G401 (cell line): ENCODE results near the gene KCTD3. TPM values are rescaled to one million over a fixed set of nuclear protein-coding genes. Genes with fewer than 3 reads are reported as not detected.

Experiments used
- DNase-seq: peaks from one replicate; pipeline ENCODE4 v3.0.0-alpha.2; 2015; ENCODE audit warnings: low spot score
- in situ Hi-C: cut with HindIII; loops from 2 replicates; pipeline ENCODE4 v1.10.0; 2016; ENCODE audit warnings: low sequenced_read_pairs, mixed read lengths
- total RNA-seq: library from RNA; depleted of rRNA; stranded (reverse); fragments of >200 nt; shearing (Covaris generic); gene quantifications from 2 replicates; pipeline ENCODE4 v1.2.3, GENCODE V29; 2014; rRNA removed

The KCTD3 gene
- total RNA-seq, result 33.5 and 44.0 TPM in 2 replicates

GRCh38 chr1:215566556-215567490, at the start of gene KCTD3:
Gene KCTD3, plus strand, starts transcription at chr1:215567304. Its CDS starts 382 bp downstream, at chr1:215567686.
- in situ Hi-C loops, result no loop called here
- DNase-seq, result peak; percentile 80

- in situ Hi-C loops, result no loop called here
- no peak for DNase-seq
Observed at GRCh38 chr1:215517441-215517891, 49.6 kb upstream of the KCTD3 start.

DNA sequence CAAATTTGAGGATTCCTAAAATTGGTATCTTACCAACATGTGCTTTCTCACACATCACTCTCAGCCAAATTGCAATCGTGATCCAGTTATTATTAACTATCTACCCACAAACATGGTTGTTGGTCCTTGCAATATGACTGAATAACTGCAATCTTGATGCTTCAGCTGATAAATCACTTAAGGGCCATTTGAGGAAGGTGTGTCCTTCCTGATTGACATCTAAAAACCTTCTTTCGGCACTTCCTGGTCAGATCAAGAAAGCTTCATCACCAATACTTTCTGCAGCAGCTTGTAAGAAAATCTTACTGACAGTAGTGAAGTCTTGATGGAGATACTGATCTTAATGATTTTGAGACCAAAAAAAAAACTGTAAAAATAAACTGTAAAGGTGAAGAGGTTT, 48.5 kb upstream of the KCTD3 start:
- no peak for DNase-seq
- in situ Hi-C loops, result no loop called here

DNA sequence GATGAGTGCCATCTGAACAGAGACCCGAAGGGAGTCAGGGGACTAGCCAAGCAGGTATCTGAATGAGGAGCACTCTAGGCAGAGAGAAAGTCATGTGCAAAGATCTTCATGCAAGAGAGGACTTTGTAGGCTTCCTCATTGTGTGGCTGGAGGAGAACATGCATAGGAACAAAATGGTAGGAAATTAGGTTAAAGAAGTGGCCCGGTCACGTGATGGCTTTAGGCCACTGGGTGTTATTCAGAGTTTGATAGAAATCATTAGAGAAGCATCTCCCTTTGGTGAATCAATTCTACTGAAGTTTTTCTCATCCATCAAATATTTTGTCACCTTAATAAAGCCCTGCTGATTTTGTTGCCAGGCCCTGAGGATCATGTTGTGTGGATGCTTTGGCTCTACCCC, 45.8 kb upstream of the KCTD3 start:
- DNase-seq, result no peak
- in situ Hi-C loops, result no loop called here

- in situ Hi-C loops, result no loop called here
- DNase-seq, result no peak
Observed at GRCh38 chr1:215523128-215523861, 43.8 kb upstream of the KCTD3 start.

- DNase-seq, result no peak
- in situ Hi-C loops, result no loop called here
Observed at GRCh38 chr1:215523906-215524305, 43.2 kb upstream of the KCTD3 start.

GRCh38 chr1:215526147-215526845, 40.8 kb upstream of the KCTD3 start:
- in situ Hi-C loops, result loop anchor here (25.0 kb wide), 1 partner anchor 1189 kb away; no protein-coding TSS in a partner anchor
- DNase-seq, result peak; percentile 68

- in situ Hi-C loops, result loop anchor here (25.0 kb wide), 1 partner anchor 1189 kb away; no protein-coding TSS in a partner anchor
- DNase-seq, result no peak
Observed at GRCh38 chr1:215526846-215527151, 40.3 kb upstream of the KCTD3 start.

DNA sequence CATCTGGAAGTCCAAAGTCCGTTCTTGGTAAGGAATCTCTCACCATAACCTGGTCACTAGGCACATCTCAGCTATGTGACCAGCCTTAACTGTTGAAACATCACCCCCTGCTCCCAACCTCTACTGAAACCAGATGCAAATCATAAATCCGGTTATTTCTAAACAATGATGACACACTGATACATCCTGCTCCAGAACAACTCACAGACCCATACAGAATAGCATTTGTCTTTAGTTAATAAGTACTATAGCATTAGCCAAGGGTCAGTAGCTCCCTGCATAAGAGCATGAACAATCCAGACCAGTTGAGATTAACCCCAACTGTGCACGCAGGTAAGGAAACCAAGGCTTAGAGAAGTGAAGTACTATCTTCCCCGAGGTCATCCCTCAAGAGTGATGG, 38.0 kb upstream of the KCTD3 start:
- no peak for DNase-seq
- in situ Hi-C loops, result loop anchor here (25.0 kb wide), 1 partner anchor 1192 kb away; no protein-coding TSS in a partner anchor

GRCh38 chr1:215529571-215529970, 37.5 kb upstream of the KCTD3 start:
- no peak for DNase-seq
- in situ Hi-C loops, result loop anchor here (25.0 kb wide), 1 partner anchor 1192 kb away; no protein-coding TSS in a partner anchor

DNA sequence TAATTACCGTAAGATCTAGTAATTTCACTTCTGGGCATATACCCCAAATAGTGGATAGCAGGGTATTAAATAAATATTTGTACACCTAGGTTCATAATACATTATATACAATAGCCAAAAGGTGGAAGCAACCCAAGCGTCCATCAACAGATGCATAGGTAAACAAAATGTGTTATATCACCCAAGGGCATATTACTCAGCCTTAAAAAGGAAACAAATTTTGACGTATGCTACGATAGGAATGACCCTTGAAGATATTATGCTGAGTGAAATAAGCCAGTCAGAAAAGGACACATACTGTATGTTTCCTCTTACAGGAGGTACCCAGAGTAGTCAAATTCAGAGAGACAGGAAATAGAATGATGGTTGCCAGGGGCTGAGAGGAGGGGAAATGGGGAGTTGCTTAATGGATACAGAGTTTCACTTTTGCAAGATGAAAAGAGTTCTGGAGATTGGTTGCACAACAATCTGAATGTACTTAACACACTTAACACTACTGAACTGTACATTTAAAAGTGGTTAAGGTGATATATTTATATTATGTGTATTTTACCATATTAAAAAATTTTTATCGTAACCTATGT, 36.6 kb upstream of the KCTD3 start:
- DNase-seq, result no peak
- in situ Hi-C loops, result loop anchor here (25.0 kb wide), 1 partner anchor 1193 kb away; no protein-coding TSS in a partner anchor

DNA sequence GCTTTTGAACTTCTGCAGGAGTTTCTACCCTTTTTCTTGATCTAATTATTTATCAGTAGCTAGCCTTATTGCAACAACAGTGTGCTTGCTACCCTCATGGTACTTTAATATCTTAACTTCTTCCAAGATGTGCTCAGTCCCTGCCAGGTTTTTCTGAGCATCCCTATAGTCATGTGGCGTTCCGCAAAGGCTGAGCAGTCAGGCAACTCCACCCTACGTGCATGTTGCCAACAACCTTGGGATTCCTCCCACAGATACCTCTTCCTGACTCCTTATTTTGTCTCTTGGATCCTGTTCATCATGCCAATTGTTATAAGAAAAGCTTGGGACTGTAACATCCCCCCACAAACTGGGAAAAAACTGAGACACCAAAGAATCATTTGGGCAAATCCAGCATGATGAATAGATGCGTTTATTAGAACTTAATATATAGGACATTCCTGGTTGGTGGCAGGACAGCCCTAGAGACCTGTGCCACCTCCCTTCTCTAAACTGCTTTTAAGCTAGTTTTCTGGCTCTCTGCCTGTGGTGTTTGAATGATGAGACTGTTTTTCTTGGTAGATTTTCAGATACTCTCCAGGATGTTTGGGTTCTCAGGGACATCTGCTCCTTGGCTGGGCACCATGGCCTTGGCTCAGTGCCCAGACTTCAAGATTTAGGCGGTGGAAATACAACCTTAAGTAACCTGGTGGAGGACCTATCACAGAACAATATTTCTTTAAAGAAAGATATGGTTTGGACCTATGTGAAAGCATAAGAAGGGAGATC, 27.1 kb upstream of the KCTD3 start:
- in situ Hi-C loops, result loop anchor here (25.0 kb wide), 1 partner anchor 1203 kb away; no protein-coding TSS in a partner anchor
- DNase-seq, result peak; percentile 56

GRCh38 chr1:215542301-215542700, 24.8 kb upstream of the KCTD3 start:
- in situ Hi-C loops, result loop anchor here (25.0 kb wide), 1 partner anchor 1205 kb away; no protein-coding TSS in a partner anchor

GRCh38 chr1:215543191-215543606, 23.9 kb upstream of the KCTD3 start:
- no peak for DNase-seq
- in situ Hi-C loops, result loop anchor here (25.0 kb wide), 1 partner anchor 1206 kb away; no protein-coding TSS in a partner anchor

More at GRCh38 chr1:215542301-215542700, 24.8 kb upstream of the KCTD3 start:
- DNase-seq, result no peak

GRCh38 chr1:215543806-215544205, 23.3 kb upstream of the KCTD3 start:
- in situ Hi-C loops, result loop anchor here (25.0 kb wide), 1 partner anchor 1207 kb away; no protein-coding TSS in a partner anchor
- DNase-seq, result no peak

- in situ Hi-C loops, result loop anchor here (25.0 kb wide), 1 partner anchor 1207 kb away; no protein-coding TSS in a partner anchor
Observed at GRCh38 chr1:215544566-215544965, 22.5 kb upstream of the KCTD3 start.

GRCh38 chr1:215545096-215545495, 22.0 kb upstream of the KCTD3 start:
- no peak for DNase-seq
- in situ Hi-C loops, result loop anchor here (25.0 kb wide), 1 partner anchor 1208 kb away; no protein-coding TSS in a partner anchor

More at GRCh38 chr1:215544566-215544965, 22.5 kb upstream of the KCTD3 start:
- DNase-seq, result no peak

- in situ Hi-C loops, result loop anchor here (25.0 kb wide), 1 partner anchor 1210 kb away; no protein-coding TSS in a partner anchor
- no peak for DNase-seq
Observed at GRCh38 chr1:215547011-215547410, 20.1 kb upstream of the KCTD3 start.
